T-helper 1 cell treated with Interleukin-12 subunit alpha and Interleukin-12 subunit beta and Interleukin-4 antibody, amounts not matched to agents 30 μg/mL and 1 μg/mL, for 36 hours (primary cell): Measurements from ENCODE around the gene ZNF616.

ENCODE experiments used
- H3K27ac Mint-ChIP-seq: one replicate; pipeline ENCODE4 v1.8.0; 2021; ENCODE audit warnings: mild to moderate bottlenecking, mixed read lengths
- H3K27me3 Mint-ChIP-seq: one replicate; pipeline ENCODE4 v1.8.0; 2021; ENCODE audit warnings: low read depth, mixed read lengths
- H3K36me3 Mint-ChIP-seq: one replicate; pipeline ENCODE4 v1.8.0; 2021; ENCODE audit warnings: low read depth, mixed read lengths
- H3K4me1 Mint-ChIP-seq: one replicate; pipeline ENCODE4 v1.8.0; 2021; ENCODE audit warnings: low read depth, mixed read lengths
- H3K4me3 Mint-ChIP-seq: one replicate; pipeline ENCODE4 v1.8.0; 2021; ENCODE audit warnings: mild to moderate bottlenecking, moderate library complexity, mixed read lengths
- H3K9me3 Mint-ChIP-seq: one replicate; pipeline ENCODE4 v1.8.0; 2021; ENCODE audit warnings: mixed read lengths

The ZNF616 gene

GRCh38 chr19:52139252-52140031, at the start of gene ZNF616:
ZNF616 (minus strand) TSS chr19:52139938; CDS start chr19:52130512, 9,426 bp downstream.
- H3K4me3 Mint-ChIP-seq: peak within 1 kb of the TSS; percentile 94
- H3K27me3 Mint-ChIP-seq: no peaks in the 10 kb centered on the region
- peaks cover 17% of the 10 kb centered on the region for H3K4me1 Mint-ChIP-seq
- H3K36me3 Mint-ChIP-seq: peaks cover 28% of the 10 kb centered on the region
- H3K27ac Mint-ChIP-seq: peak within 1 kb of the TSS; percentile 87
- peaks cover 38% of the 10 kb centered on the region for H3K9me3 Mint-ChIP-seq

- peaks cover 24% of the 10 kb centered on the region for H3K4me1 Mint-ChIP-seq
- H3K4me3 Mint-ChIP-seq: peak overlapping the region; percentile 97
- H3K9me3 Mint-ChIP-seq: peaks cover under 1% of the 10 kb centered on the region
- peak overlapping the region; percentile 100 for H3K27ac Mint-ChIP-seq
- H3K36me3 Mint-ChIP-seq: peaks cover 16% of the 10 kb centered on the region
- no peaks in the 10 kb centered on the region for H3K27me3 Mint-ChIP-seq
Observed at GRCh38 chr19:52188822-52189734, 49.3 kb upstream of the ZNF616 start.

- Mint-ChIP-seq H3K4me1 (peaks cover 18% of the 10 kb centered on the region), H3K36me3 (peaks cover 10% of the 10 kb centered on the region), H3K27ac (no peak overlapping the region), H3K4me3 (no peak overlapping the region), H3K27me3 (no peaks in the 10 kb centered on the region), H3K9me3 (peaks cover 4% of the 10 kb centered on the region)
Observed at GRCh38 chr19:52187407-52187806, 47.7 kb upstream of the ZNF616 start.

GRCh38 chr19:52176574-52176973, 36.8 kb upstream of the ZNF616 start:
- Mint-ChIP-seq H3K4me3 (no peak overlapping the region), H3K36me3 (peaks cover 1% of the 10 kb centered on the region), H3K4me1 (peaks cover 3% of the 10 kb centered on the region), H3K9me3 (peaks cover 29% of the 10 kb centered on the region), H3K27ac (no peak overlapping the region), H3K27me3 (no peaks in the 10 kb centered on the region)

GRCh38 chr19:52172347-52172746, 32.6 kb upstream of the ZNF616 start:
- H3K9me3 Mint-ChIP-seq: peaks cover 34% of the 10 kb centered on the region
- H3K4me3 Mint-ChIP-seq: no peak overlapping the region
- H3K27me3 Mint-ChIP-seq: no peaks in the 10 kb centered on the region
- peaks cover 35% of the 10 kb centered on the region for H3K36me3 Mint-ChIP-seq
- H3K4me1 Mint-ChIP-seq: peaks cover 17% of the 10 kb centered on the region
- peak overlapping the region; percentile 39 for H3K27ac Mint-ChIP-seq

- Mint-ChIP-seq H3K27ac (peak within 1 kb of the TSS; percentile 95), H3K9me3 (peaks cover 27% of the 10 kb centered on the region), H3K27me3 (no peaks in the 10 kb centered on the region), H3K4me1 (peaks cover 17% of the 10 kb centered on the region), H3K4me3 (peak within 1 kb of the TSS; percentile 97), H3K36me3 (peaks cover 39% of the 10 kb centered on the region)
Observed at GRCh38 chr19:52171321-52172169, 31.8 kb upstream of the ZNF616 start, which contains the start of gene ZNF836. ZNF836 (minus strand) TSS chr19:52171621; CDS start chr19:52168072, 3,549 bp downstream.

- H3K4me1 Mint-ChIP-seq: peaks cover 17% of the 10 kb centered on the region
- H3K27me3 Mint-ChIP-seq: no peaks in the 10 kb centered on the region
- H3K9me3 Mint-ChIP-seq: peaks cover 22% of the 10 kb centered on the region
- H3K4me3 Mint-ChIP-seq: peak overlapping the region; percentile 97
- H3K36me3 Mint-ChIP-seq: peaks cover 39% of the 10 kb centered on the region
- H3K27ac Mint-ChIP-seq: peak overlapping the region; percentile 95
Observed at GRCh38 chr19:52170863-52171320, 31.2 kb upstream of the ZNF616 start.

GRCh38 chr19:52170304-52170703, 30.6 kb upstream of the ZNF616 start:
- H3K9me3 Mint-ChIP-seq: peaks cover 16% of the 10 kb centered on the region
- H3K27ac Mint-ChIP-seq: peak overlapping the region; percentile 95
- peak overlapping the region; percentile 97 for H3K4me3 Mint-ChIP-seq
- H3K36me3 Mint-ChIP-seq: peaks cover 43% of the 10 kb centered on the region
- H3K27me3 Mint-ChIP-seq: no peaks in the 10 kb centered on the region
- H3K4me1 Mint-ChIP-seq: peaks cover 17% of the 10 kb centered on the region

- Mint-ChIP-seq H3K4me1 (no peaks in the 10 kb centered on the region), H3K27ac (no peak overlapping the region), H3K36me3 (peaks cover 56% of the 10 kb centered on the region), H3K4me3 (no peak overlapping the region), H3K27me3 (no peaks in the 10 kb centered on the region), H3K9me3 (peaks cover 78% of the 10 kb centered on the region)
Observed at GRCh38 chr19:52155596-52156359, 16.0 kb upstream of the ZNF616 start.

- H3K9me3 Mint-ChIP-seq: peaks cover 53% of the 10 kb centered on the region
- no peak overlapping the region for H3K27ac Mint-ChIP-seq
- H3K36me3 Mint-ChIP-seq: peaks cover 8% of the 10 kb centered on the region
- no peak overlapping the region for H3K4me3 Mint-ChIP-seq
- no peaks in the 10 kb centered on the region for H3K4me1 Mint-ChIP-seq
- H3K27me3 Mint-ChIP-seq: no peaks in the 10 kb centered on the region
Observed at GRCh38 chr19:52148256-52148655, 8.5 kb upstream of the ZNF616 start.

- no peak overlapping the region for H3K27ac Mint-ChIP-seq
- H3K4me1 Mint-ChIP-seq: peaks cover 17% of the 10 kb centered on the region
- peaks cover 20% of the 10 kb centered on the region for H3K36me3 Mint-ChIP-seq
- H3K9me3 Mint-ChIP-seq: peaks cover 38% of the 10 kb centered on the region
- H3K4me3 Mint-ChIP-seq: no peak overlapping the region
- H3K27me3 Mint-ChIP-seq: no peaks in the 10 kb centered on the region
Observed at GRCh38 chr19:52142001-52142595, 2.4 kb upstream of the ZNF616 start.

GRCh38 chr19:52141203-52141602, 1.5 kb upstream of the ZNF616 start:
- H3K4me3 Mint-ChIP-seq: no peak overlapping the region
- peaks cover 24% of the 10 kb centered on the region for H3K36me3 Mint-ChIP-seq
- peaks cover 36% of the 10 kb centered on the region for H3K9me3 Mint-ChIP-seq
- peaks cover 17% of the 10 kb centered on the region for H3K4me1 Mint-ChIP-seq
- H3K27ac Mint-ChIP-seq: no peak overlapping the region
- no peaks in the 10 kb centered on the region for H3K27me3 Mint-ChIP-seq
